ENCODE results near the gene LCE3D.
"Not testable (repeated sequence)": the region's sequence is repeated elsewhere in the genome, so short reads cannot be mapped to it uniquely, and the experiment has no call there.

Gene LCE3D

GRCh38 chr1:152580433-152580832 is at the start of gene LCE3D:
LCE3D (minus strand) TSS chr1:152580516; CDS start chr1:152579936, 580 bp downstream.
- peak; percentile 1 for DNase-seq (ENCODE audit: low spot score)

GRCh38 chr1:152626744-152627143 is 46.4 kb upstream of the LCE3D start:
- DNase-seq (ENCODE audit: low spot score): peak; percentile 0

GRCh38 chr1:152623203-152623844 is 43.0 kb upstream of the LCE3D start:
- peak; percentile 16 for DNase-seq (ENCODE audit: low spot score)

GRCh38 chr1:152622803-152623202 is 42.5 kb upstream of the LCE3D start, which contains the start of gene LCE3A:
LCE3A (minus strand) TSS chr1:152623103; CDS start chr1:152623103, 0 bp downstream.
- peak; percentile 2 for DNase-seq (ENCODE audit: low spot score)

GRCh38 chr1:152621993-152622392 is 41.7 kb upstream of the LCE3D start:
- peak; percentile 2 for DNase-seq (ENCODE audit: low spot score)

- DNase-seq (ENCODE audit: low spot score): no peak
Measured at GRCh38 chr1:152613511-152613910, 33.2 kb upstream of the LCE3D start, which contains the start of gene LCE3B. LCE3B (plus strand) TSS chr1:152613811; CDS start chr1:152613811, 0 bp downstream.

- DNase-seq (ENCODE audit: low spot score): no peak
Measured at GRCh38 chr1:152599934-152600333, 19.6 kb upstream of the LCE3D start, which contains the start of gene LCE3C. LCE3C (plus strand) TSS chr1:152600234; CDS start chr1:152600732, 498 bp downstream.

GRCh38 chr1:152596986-152597385 is 16.7 kb upstream of the LCE3D start:
- DNase-seq (ENCODE audit: low spot score): no peak

GRCh38 chr1:152585586-152585985 is 5.3 kb upstream of the LCE3D start:
- no peak for DNase-seq (ENCODE audit: low spot score)

- DNase-seq (ENCODE audit: low spot score): peak; percentile 1
Measured at GRCh38 chr1:152582647-152583046, 2.3 kb upstream of the LCE3D start.

- not testable (repeated sequence) for DNase-seq (ENCODE audit: low spot score)
Measured at GRCh38 chr1:152579526-152579925, 790 bp downstream of the LCE3D start.

- DNase-seq (ENCODE audit: low spot score): peak; percentile 13
Measured at GRCh38 chr1:152577168-152577567, 3.1 kb downstream of the LCE3D start.

- DNase-seq (ENCODE audit: low spot score): peak; percentile 0
Measured at GRCh38 chr1:152566681-152567080, 13.6 kb downstream of the LCE3D start, which contains the start of gene LCE3E. LCE3E (minus strand) TSS chr1:152566780; CDS start chr1:152566208, 572 bp downstream.

- peak; percentile 1 for DNase-seq (ENCODE audit: low spot score)
Measured at GRCh38 chr1:152565535-152566215, 14.6 kb downstream of the LCE3D start.

GRCh38 chr1:152565115-152565514 is 15.2 kb downstream of the LCE3D start:
- DNase-seq (ENCODE audit: low spot score): peak; percentile 0

- DNase-seq (ENCODE audit: low spot score): not testable (repeated sequence)
Measured at GRCh38 chr1:152548358-152548757, 32.0 kb downstream of the LCE3D start.

- DNase-seq (ENCODE audit: low spot score): no peak
Measured at GRCh38 chr1:152546704-152547103, 33.6 kb downstream of the LCE3D start.

- DNase-seq (ENCODE audit: low spot score): no peak
Measured at GRCh38 chr1:152543820-152544219, 36.5 kb downstream of the LCE3D start.

- DNase-seq (ENCODE audit: low spot score): no peak
Measured at GRCh38 chr1:152539901-152540300, 40.4 kb downstream of the LCE3D start.

GRCh38 chr1:152537496-152537895 is 42.8 kb downstream of the LCE3D start:
- no peak for DNase-seq (ENCODE audit: low spot score)

GRCh38 chr1:152535774-152536173 is 44.5 kb downstream of the LCE3D start:
- no peak for DNase-seq (ENCODE audit: low spot score)

GRCh38 chr1:152533327-152533938 is 46.9 kb downstream of the LCE3D start:
- DNase-seq (ENCODE audit: low spot score): peak; percentile 74

Measured in GM03348 (cell line).